ENCODE data around the gene PCED1B. TPM values are rescaled to one million over a fixed set of nuclear protein-coding genes. Genes with fewer than 3 reads are reported as not detected.

PCED1B gene
- polyA plus RNA-seq, 1 donor (not counting 4 experiments of a cell fraction or from before 2014, with no cell fraction given) = 3.2 TPM

GRCh38 chr12:47267571-47267970 lies 188.2 kb downstream of the PCED1B start:
- DNase-seq (ENCODE audit: low read depth, low spot score) (peak; percentile 92), FAIRE-seq (peak; percentile 83)
- H3K27me3 ChIP-seq (ENCODE audit: control insufficient read depth, extremely low read depth, insufficient read depth, low read length) = no peaks in the 10 kb centered on the region
- H3K4me1 ChIP-seq (ENCODE audit: control insufficient read depth, extremely low read depth, insufficient read depth, low read length) = peaks cover 56% of the 10 kb centered on the region
- H3K36me3 ChIP-seq (ENCODE audit: control insufficient read depth in 2 of 2, extremely low read depth in 1 of 2, insufficient read depth in 2 of 2, low read length in 2 of 2) = no peaks in the 10 kb centered on the region
- no peaks in the 10 kb centered on the region for H4K20me1 ChIP-seq (ENCODE audit: control insufficient read depth, extremely low read depth, insufficient read depth, low read length)
- dilution Hi-C loops (cut with MboI; ENCODE audit: extremely low pct_ligation_motif_present, low sequenced_read_pairs) = no loop called here
- H3K4me3 ChIP-seq (ENCODE audit: control insufficient read depth in 2 of 3, extremely low read depth in 1 of 3, insufficient read depth in 2 of 3, low read depth in 1 of 3, low read length in 3 of 3) = peak overlapping the region in 1 of 3 experiments; percentile 36
- no peaks in the 10 kb centered on the region for H3K9me3 ChIP-seq (ENCODE audit: control insufficient read depth, low read depth, low read length)
- peak overlapping the region; percentile 99 for H3K27ac ChIP-seq (ENCODE audit: control insufficient read depth, insufficient read depth, low read length)
- H3K4me2 ChIP-seq (ENCODE audit: control insufficient read depth, extremely low read depth, insufficient read depth, low read depth, low read length) = peak overlapping the region; percentile 69
- no peaks in the 10 kb centered on the region for H3K79me2 ChIP-seq (ENCODE audit: control insufficient read depth, insufficient read depth, low read length)
- no peaks in the 10 kb centered on the region for H3K9me1 ChIP-seq (ENCODE audit: control insufficient read depth, extremely low read depth, insufficient read depth, low read length)
- H2AFZ ChIP-seq (ENCODE audit: control insufficient read depth, low read length) = no peak overlapping the region
- TF ChIP-seq CTCF (optimal IDR thresholded peaks at IDR 0.05 in 1 of 3, IDR thresholded peaks at IDR 0.05 in 1 of 3, conservative IDR thresholded peaks at IDR 0.05 in 1 of 3; ENCODE audit: extremely low read depth in 1 of 3, insufficient read depth in 2 of 3, low read length in 3 of 3) (peak in 1 of 3 experiments; percentile 9), EZH2 (IDR thresholded peaks at IDR 0.05; ENCODE audit: low read length) (no peak)
- peak overlapping the region; percentile 58 for H3K9ac ChIP-seq (ENCODE audit: control insufficient read depth, extremely low read depth, insufficient read depth, low read length)

DNA sequence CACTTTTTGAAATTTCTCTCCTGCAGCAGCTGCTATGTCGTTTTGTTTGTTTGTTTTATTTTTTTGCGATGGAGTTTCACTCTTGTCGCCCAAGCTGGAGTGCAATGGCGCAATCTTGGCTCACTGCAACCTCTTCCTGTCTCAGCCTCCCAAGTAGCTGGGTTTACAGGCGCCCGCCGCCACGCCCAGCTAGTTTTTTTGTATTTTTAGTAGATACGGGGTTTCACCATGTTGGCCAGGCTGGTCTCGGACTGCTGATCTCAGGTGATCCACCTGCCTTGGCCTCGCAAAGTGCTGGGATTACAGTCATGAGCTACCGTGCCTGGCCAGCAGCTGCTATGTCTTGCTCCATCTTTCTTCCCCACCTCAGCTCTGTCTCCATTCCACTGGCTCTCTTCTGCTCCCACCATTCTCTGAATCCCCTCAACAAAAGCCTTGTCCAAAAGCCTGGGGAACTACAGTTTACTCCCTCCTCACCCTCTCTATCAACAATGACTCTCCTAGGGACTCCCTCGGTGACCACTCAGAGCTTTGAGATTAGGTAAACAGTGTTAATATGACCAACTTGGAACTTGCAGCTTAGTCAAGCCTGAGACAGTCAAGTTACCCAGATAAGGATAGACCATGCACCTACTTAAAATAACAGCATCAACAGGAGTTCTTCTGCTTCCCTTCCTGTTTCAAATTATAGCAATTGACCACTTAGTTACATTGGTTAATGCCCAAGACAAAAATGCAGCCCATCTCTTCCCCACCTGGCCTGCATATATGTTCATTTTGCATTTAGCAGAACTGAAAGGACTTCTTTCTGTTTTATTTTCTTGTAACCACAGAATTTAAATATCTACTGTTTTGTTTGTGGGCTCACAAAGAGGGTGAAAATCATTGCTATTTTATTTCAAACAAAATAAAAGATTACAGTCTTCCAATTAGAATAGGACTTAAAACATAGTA lies 189.4 kb downstream of the PCED1B start:
- peaks cover 64% of the 10 kb centered on the region for H3K4me1 ChIP-seq (ENCODE audit: control insufficient read depth, extremely low read depth, insufficient read depth, low read length)
- peaks cover 0 to 3% of the 10 kb centered on the region in 2 experiments for H3K36me3 ChIP-seq (ENCODE audit: control insufficient read depth in 2 of 2, extremely low read depth in 1 of 2, insufficient read depth in 2 of 2, low read length in 2 of 2)
- no peaks in the 10 kb centered on the region for H3K79me2 ChIP-seq (ENCODE audit: control insufficient read depth, insufficient read depth, low read length)
- no peak for TF ChIP-seq EZH2 (IDR thresholded peaks at IDR 0.05; ENCODE audit: low read length)
- TF ChIP-seq CTCF (optimal IDR thresholded peaks at IDR 0.05 in 1 of 3, IDR thresholded peaks at IDR 0.05 in 1 of 3, conservative IDR thresholded peaks at IDR 0.05 in 1 of 3; ENCODE audit: extremely low read depth in 1 of 3, insufficient read depth in 2 of 3, low read length in 3 of 3) = no peak
- no peaks in the 10 kb centered on the region for H3K27me3 ChIP-seq (ENCODE audit: control insufficient read depth, extremely low read depth, insufficient read depth, low read length)
- no peaks in the 10 kb centered on the region for H3K9me3 ChIP-seq (ENCODE audit: control insufficient read depth, low read depth, low read length)
- no peaks in the 10 kb centered on the region for H3K9me1 ChIP-seq (ENCODE audit: control insufficient read depth, extremely low read depth, insufficient read depth, low read length)
- peak overlapping the region in 1 of 3 experiments; percentile 36 for H3K4me3 ChIP-seq (ENCODE audit: control insufficient read depth in 2 of 3, extremely low read depth in 1 of 3, insufficient read depth in 2 of 3, low read depth in 1 of 3, low read length in 3 of 3)
- H3K4me2 ChIP-seq (ENCODE audit: control insufficient read depth, extremely low read depth, insufficient read depth, low read depth, low read length) = peak overlapping the region; percentile 69
- FAIRE-seq = no peak
- DNase-seq (ENCODE audit: low read depth, low spot score) = no peak
- dilution Hi-C loops (cut with MboI; ENCODE audit: extremely low pct_ligation_motif_present, low sequenced_read_pairs) = no loop called here
- H3K27ac ChIP-seq (ENCODE audit: control insufficient read depth, insufficient read depth, low read length) = peak overlapping the region; percentile 99
- no peak overlapping the region for H3K9ac ChIP-seq (ENCODE audit: control insufficient read depth, extremely low read depth, insufficient read depth, low read length)
- H4K20me1 ChIP-seq (ENCODE audit: control insufficient read depth, extremely low read depth, insufficient read depth, low read length) = no peaks in the 10 kb centered on the region
- no peak overlapping the region for H2AFZ ChIP-seq (ENCODE audit: control insufficient read depth, low read length)

Data from keratinocyte (primary cell).